HepG2 (cell line): Measurements from ENCODE around the gene KLF13. TPM values are rescaled to one million over a fixed set of nuclear protein-coding genes. Genes with fewer than 3 reads are reported as not detected.

Experiments used
- ATM ChIP-seq: fragments of 450-650 bp; IDR thresholded peaks from 2 replicates; pipeline ENCODE4 v1.7.1; 2017; ENCODE audit warnings: mild to moderate bottlenecking, borderline replicate concordance
- DDIT3 ChIP-seq: sonication (generic); formaldehyde crosslinking; IDR thresholded peaks from 2 replicates; pipeline ENCODE4 v1.4.0; 2020; ENCODE audit warnings: mild to moderate bottlenecking, missing genetic modification reagents
- DNMT1 ChIP-seq: sonication (generic); formaldehyde crosslinking; IDR thresholded peaks from 2 replicates; pipeline ENCODE4 v1.5.1; 2020; ENCODE audit warnings: mild to moderate bottlenecking, missing genetic modification reagents
- GLI4 ChIP-seq: sonication (generic); formaldehyde crosslinking; IDR thresholded peaks from 2 replicates; pipeline ENCODE4 v1.5.1; 2020; ENCODE audit warnings: missing genetic modification reagents, mild to moderate bottlenecking, moderate library complexity, borderline replicate concordance
- HOXA3 ChIP-seq: sonication (generic); formaldehyde crosslinking; IDR thresholded peaks from 2 replicates; pipeline ENCODE4 v1.5.0; 2020; ENCODE audit warnings: missing genetic modification reagents
- KAT2B ChIP-seq: fragments of 150-350 bp; IDR thresholded peaks from 2 replicates; pipeline ENCODE4 v1.6.1; 2014; ENCODE audit warnings: low read depth, low read length, borderline replicate concordance
- KLF12 ChIP-seq: sonication (generic); formaldehyde crosslinking; IDR thresholded peaks from 2 replicates; pipeline ENCODE4 v1.4.0; 2020; ENCODE audit warnings: missing genetic modification reagents, borderline replicate concordance
- MIER3 ChIP-seq: IDR thresholded peaks from 2 replicates; pipeline ENCODE4 v1.6.1; 2016; ENCODE audit warnings: missing compliant biosample characterization, borderline replicate concordance
- MXD1 ChIP-seq: sonication (generic); formaldehyde crosslinking; IDR thresholded peaks from 2 replicates; pipeline ENCODE4 v1.4.0; 2020; ENCODE audit warnings: mild to moderate bottlenecking, missing genetic modification reagents
- NFKB2 ChIP-seq: sonication (generic); formaldehyde crosslinking; IDR thresholded peaks from 2 replicates; pipeline ENCODE4 v1.4.0; 2020; ENCODE audit warnings: missing genetic modification reagents, borderline replicate concordance
- PHF8 ChIP-seq: sonication (generic); formaldehyde crosslinking; IDR thresholded peaks from 2 replicates; pipeline ENCODE4 v1.5.0; 2020; ENCODE audit warnings: missing genetic modification reagents
- REPIN1 ChIP-seq: sonication (generic); formaldehyde crosslinking; IDR thresholded peaks from 2 replicates; pipeline ENCODE4 v1.8.0; 2022; ENCODE audit warnings: missing genetic modification reagents, low read depth, mild to moderate bottlenecking, borderline replicate concordance
- SKIL ChIP-seq: sonication (generic); formaldehyde crosslinking; IDR thresholded peaks from 2 replicates; pipeline ENCODE4 v1.8.0; 2022; ENCODE audit warnings: missing genetic modification reagents, mild to moderate bottlenecking, moderate library complexity, borderline replicate concordance
- TSC22D2 ChIP-seq: sonication (generic); formaldehyde crosslinking; IDR thresholded peaks from 2 replicates; pipeline ENCODE4 v1.5.1; 2020; ENCODE audit warnings: missing genetic modification reagents, mild to moderate bottlenecking, borderline replicate concordance
- ZBTB21 ChIP-seq: sonication (generic); formaldehyde crosslinking; IDR thresholded peaks from 2 replicates; pipeline ENCODE4 v1.4.0; 2020; ENCODE audit warnings: missing genetic modification reagents
- ZBTB7A ChIP-seq: sonication (generic); formaldehyde crosslinking; IDR thresholded peaks from 2 replicates; pipeline ENCODE4 v1.8.0; 2022; ENCODE audit warnings: mild to moderate bottlenecking, missing genetic modification reagents
- ZFY ChIP-seq: sonication (generic); formaldehyde crosslinking; IDR thresholded peaks from 2 replicates; pipeline ENCODE4 v1.4.0; 2020; ENCODE audit warnings: missing genetic modification reagents
- ZFYVE20 ChIP-seq: sonication (generic); formaldehyde crosslinking; IDR thresholded peaks from 2 replicates; pipeline ENCODE4 v1.8.0; 2023; ENCODE audit warnings: low read depth, mild to moderate bottlenecking, moderate library complexity, missing genetic modification reagents, borderline replicate concordance
- ZMAT3 ChIP-seq: sonication (generic); formaldehyde crosslinking; conservative IDR thresholded peaks from 2 replicates; pipeline ENCODE4 v1.7.0; 2021; ENCODE audit warnings: missing genetic modification reagents
- ZNF614 ChIP-seq: IDR thresholded peaks from 2 replicates; pipeline ENCODE4 v1.6.1; 2018; ENCODE audit warnings: missing biosample characterization, missing genetic modification reagents, inconsistent platforms, borderline replicate concordance
- polyA plus RNA-seq, 8 experiments: library from polyadenylated mRNA; depleted of rRNA in 3 of 8; stranded (reverse) in 7 of 8; unstranded in 1 of 8; fragments of >200 nt; fragmentation: Illumina TruSeq in 4 of 8; extraction: Trizol in 4 of 8; gene quantifications; 2 replicates each; pipeline versions ENCODE4 v1.2.1 to v1.2.3, GENCODE V29; 2011 to 2016; ENCODE audit warnings: low read depth in 4 of 8, missing spikeins in 1 of 8, mixed read lengths in 1 of 8; ENCODE audit not compliant: insufficient read depth in 1 of 8
- total RNA-seq, 5 experiments: library from RNA; depleted of rRNA; stranded (reverse); fragments of >200 nt; fragmentation: Illumina TruSeq; extraction: Trizol; gene quantifications; 2 replicates each; pipeline ENCODE4 v1.2.3, GENCODE V29; 2016; ENCODE audit warnings: low read depth in 1 of 5
- TF ChIP-seq, protein P1 (sequence below): sonication (generic); formaldehyde crosslinking; IDR thresholded peaks from 2 replicates; pipeline ENCODE4 v1.8.0; 2022; ENCODE audit warnings: mild to moderate bottlenecking, missing genetic modification reagents; ENCODE audit not compliant: insufficient replicate concordance
- TF ChIP-seq, protein P2 (sequence below): sonication (generic); formaldehyde crosslinking; IDR thresholded peaks from 2 replicates; pipeline ENCODE4 v1.4.0; 2020; ENCODE audit warnings: missing genetic modification reagents

KLF13 gene
- total and polyA plus RNA-seq, 2 of the 13 experiments (the other 11 are each of a cell fraction or from before 2014, with no cell fraction given) = 16.8 to 25.1 TPM

- 0 out of 2 replicates have a peak, but pooled peaks have one; percentile 12 for TF ChIP-seq MXD1 (CRISPR knock-in tag)
- TF ChIP-seq PHF8 = peak; percentile 54
- no peak for TF ChIP-seq REPIN1
- TF ChIP-seq ZNF614 = no peak
- no peak for TF ChIP-seq TSC22D2
- TF ChIP-seq ZFYVE20 (CRISPR knock-in tag) = no peak
- TF ChIP-seq ZBTB21 (CRISPR knock-in tag) = no peak
- TF ChIP-seq NFKB2 (CRISPR knock-in tag) = no peak
- no peak for TF ChIP-seq MIER3
- TF ChIP-seq, protein P1, sequence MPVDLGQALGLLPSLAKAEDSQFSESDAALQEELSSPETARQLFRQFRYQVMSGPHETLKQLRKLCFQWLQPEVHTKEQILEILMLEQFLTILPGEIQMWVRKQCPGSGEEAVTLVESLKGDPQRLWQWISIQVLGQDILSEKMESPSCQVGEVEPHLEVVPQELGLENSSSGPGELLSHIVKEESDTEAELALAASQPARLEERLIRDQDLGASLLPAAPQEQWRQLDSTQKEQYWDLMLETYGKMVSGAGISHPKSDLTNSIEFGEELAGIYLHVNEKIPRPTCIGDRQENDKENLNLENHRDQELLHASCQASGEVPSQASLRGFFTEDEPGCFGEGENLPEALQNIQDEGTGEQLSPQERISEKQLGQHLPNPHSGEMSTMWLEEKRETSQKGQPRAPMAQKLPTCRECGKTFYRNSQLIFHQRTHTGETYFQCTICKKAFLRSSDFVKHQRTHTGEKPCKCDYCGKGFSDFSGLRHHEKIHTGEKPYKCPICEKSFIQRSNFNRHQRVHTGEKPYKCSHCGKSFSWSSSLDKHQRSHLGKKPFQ = no peak
- no peak; the same call in 1 of the 2 replicates for TF ChIP-seq DNMT1
- TF ChIP-seq ZBTB7A = no peak
- no peak for TF ChIP-seq ATM
- no peak for TF ChIP-seq KAT2B
- peak; percentile 38; the same call in 1 of the 2 replicates for TF ChIP-seq SKIL
- TF ChIP-seq GLI4 (CRISPR knock-in tag) = no peak
- TF ChIP-seq, protein P2, sequence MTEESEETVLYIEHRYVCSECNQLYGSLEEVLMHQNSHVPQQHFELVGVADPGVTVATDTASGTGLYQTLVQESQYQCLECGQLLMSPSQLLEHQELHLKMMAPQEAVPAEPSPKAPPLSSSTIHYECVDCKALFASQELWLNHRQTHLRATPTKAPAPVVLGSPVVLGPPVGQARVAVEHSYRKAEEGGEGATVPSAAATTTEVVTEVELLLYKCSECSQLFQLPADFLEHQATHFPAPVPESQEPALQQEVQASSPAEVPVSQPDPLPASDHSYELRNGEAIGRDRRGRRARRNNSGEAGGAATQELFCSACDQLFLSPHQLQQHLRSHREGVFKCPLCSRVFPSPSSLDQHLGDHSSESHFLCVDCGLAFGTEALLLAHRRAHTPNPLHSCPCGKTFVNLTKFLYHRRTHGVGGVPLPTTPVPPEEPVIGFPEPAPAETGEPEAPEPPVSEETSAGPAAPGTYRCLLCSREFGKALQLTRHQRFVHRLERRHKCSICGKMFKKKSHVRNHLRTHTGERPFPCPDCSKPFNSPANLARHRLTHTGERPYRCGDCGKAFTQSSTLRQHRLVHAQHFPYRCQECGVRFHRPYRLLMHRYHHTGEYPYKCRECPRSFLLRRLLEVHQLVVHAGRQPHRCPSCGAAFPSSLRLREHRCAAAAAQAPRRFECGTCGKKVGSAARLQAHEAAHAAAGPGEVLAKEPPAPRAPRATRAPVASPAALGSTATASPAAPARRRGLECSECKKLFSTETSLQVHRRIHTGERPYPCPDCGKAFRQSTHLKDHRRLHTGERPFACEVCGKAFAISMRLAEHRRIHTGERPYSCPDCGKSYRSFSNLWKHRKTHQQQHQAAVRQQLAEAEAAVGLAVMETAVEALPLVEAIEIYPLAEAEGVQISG = peak; percentile 38; the same call in 1 of the 2 replicates
- TF ChIP-seq ZFY = 0 out of 2 replicates have a peak, but pooled peaks have one; percentile 50
- TF ChIP-seq HOXA3 (CRISPR knock-in tag) = peak; percentile 73; the same call in 1 of the 2 replicates
- TF ChIP-seq DDIT3 = no peak
- peak; percentile 94 for TF ChIP-seq KLF12 (CRISPR knock-in tag)
- TF ChIP-seq ZMAT3 = 0 out of 2 replicates have a peak, but pooled peaks have one; percentile 7
Observed at GRCh38 chr15:31326156-31326874, at the start of gene KLF13 (continued).
